DMS79 (cell line): Measurements from ENCODE around the gene TNFRSF14.
A peak's percentile ranks its signal among the peaks of the same experiment; 100 is the strongest.

ENCODE experiments used
- DNase-seq: peaks from one replicate; lab custom pipeline; 2025; lab: John Stamatoyannopoulos, UW

The TNFRSF14 gene

DNA sequence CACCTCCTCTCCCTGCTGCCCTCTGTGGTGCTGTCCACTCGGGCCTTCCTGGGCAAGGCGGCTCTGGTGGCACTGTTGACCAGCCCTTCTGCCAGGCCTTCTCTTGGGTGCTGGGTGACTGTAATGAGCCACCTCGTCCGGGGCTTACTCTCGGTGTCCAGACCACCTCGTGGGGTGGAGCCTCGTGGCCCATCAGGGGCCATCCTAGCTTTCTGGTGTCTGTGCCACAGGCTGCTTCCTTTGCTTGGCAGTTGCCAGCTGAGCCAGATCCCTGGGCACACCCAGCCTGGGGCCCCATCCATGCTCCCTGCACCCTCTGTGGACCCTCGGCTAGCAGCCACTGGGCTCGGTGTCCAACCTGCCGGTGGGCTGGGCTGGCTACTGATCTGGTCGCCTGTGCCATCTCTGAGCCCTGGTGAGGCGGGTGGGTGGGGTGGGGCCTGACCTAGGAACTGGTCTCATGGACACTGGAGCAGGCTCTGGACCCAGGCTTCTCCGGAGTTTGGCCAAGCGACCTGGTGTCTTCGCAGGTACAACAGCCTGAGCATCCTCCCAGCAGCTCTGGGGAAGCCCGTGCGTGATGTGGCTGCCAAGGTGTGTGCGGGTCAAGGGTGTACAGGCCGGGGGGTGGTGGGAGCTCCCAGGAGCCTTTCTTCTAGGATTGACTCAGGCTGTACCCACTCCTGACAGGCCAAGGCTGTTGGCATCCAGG, 31.8 kb downstream of the TNFRSF14 start:
- DNase-seq, result no peak

DNA sequence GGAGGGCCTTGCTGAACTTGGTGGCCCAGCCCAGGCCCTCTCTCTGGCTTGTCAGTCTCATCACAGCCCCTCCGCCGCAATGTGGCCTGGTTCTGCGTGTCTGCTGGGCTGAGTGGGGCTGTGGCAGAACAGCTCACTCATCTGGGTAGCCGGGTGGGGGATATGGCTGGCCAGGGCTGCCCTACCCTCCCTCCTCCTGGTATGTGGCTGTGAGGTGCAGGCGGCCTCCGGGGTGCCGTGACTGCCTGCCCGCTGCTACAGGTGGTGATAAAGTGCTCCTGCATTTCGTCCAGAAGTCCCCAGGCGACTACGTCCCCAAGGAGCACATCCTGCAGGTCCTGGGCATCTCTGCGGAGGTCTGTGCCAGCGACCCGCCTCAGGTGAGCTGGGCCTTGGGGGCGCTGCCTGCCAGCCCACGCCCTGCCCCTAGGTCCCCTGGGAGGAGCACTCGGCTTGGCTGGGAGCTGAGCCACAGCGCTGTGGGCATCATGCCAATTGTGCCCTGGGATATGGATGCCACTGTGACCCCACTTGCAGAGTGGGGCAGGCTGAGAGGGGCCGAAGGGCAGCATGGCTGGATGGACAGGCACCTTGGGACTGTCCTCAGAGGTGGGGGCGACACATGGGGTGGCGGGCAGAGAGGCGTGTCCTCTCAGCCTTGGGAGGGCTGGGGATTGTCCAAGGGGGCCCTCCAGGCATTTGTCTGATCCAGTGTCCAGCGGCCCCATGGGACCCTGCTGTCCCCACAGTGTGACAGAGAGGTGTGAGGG, 32.7 kb downstream of the TNFRSF14 start:
- DNase-seq, result no peak

DNA sequence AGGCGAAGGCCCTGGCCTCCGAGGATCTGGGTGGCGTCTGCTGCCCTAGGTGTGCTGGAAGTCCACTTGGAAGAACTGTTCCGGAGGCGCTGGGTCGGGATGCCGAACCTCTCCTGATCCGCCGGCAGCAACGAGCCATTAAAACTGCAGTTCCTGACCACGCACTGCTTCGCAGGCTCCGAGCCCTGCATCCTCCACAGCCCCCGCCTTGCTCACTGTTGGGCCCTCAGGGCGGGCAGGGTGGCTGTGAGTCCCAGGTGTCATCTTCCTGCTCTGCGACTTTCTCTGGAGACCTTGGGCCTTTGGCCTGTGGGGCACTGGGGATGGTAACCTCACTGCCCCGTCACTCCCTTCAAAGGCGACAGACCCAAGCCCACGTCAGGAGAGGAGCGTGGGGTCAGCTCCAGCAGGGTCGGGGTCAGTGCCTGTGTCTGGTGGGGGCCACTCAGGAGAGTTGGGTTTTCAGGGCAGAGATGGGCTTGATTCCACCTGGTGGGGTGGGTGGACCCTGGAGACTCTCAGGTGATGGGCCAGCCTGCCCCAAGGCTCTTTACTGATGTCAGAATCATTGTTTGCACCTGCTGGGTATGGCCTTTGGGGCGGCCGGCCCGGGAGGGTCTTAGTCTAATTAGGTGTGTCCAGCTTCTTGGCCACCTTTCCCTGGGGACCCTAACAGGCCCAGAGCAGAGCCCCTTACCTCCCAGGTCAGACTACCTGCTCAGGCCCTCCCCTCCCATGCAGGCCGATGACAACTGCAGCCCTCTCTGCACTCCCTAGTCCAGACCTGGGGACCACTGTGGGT, 33.5 kb downstream of the TNFRSF14 start:
- no peak for DNase-seq

DNA sequence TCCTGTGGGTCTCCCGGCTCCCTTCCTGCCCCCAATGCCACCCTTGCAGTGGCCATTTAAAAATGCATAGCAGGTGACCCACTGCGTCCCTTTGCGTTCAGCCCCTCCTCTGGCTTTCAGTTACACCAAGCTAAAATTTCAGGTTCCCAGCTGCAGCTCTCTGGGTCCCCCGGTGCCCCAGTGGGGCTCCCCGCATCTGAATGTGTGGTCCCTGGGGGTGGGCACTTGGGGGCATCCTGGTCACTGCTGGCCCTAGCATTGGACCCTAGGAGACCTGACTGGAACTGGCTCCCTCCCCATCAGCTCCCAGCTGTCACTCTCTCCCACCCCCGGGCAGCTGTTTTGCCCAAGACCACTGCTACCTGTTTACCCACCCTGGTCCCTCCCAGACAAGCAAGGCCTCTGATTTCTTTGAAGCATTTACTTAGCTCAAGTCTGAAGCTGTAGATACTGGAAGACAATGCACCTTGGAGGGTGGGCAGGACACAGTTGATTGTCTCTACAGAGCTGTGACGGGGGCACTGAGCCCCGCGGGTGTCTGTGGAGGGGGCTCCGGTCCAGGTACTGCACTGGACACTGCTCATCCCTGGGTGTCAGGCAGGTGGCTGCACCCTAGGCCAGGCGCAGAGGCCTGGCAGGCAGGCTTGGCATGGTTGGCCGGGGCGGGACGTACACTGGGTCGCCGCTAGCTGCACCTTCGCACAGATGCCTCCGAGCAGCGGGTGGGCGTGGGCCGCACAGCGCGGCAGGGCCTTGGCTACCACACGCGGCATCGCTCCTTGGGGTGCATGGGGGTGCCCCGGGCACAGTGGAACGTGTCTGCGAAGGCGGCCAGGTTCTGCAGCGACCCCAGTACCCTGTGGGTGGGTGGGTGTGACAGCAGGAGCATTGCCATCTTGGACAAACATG, 34.3 kb downstream of the TNFRSF14 start:
- DNase-seq, result no peak

DNA sequence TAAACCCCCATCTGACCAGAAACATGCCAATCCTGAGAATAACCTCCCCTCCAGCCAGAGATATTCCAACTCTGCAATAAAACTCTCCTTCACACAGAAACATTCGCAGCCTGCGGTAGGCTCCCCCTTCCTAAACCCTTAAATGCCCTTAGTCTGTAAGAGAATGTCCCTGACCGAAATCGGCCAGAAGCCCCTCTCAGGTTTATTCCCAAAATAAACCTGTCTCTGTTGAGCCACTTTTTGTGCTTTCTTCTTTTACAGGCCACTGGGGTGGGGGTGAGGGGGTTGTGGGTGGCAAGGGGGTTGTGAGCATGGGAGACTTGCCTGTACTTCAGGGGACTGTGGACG, 35.0 kb downstream of the TNFRSF14 start:
- no peak for DNase-seq

DNA sequence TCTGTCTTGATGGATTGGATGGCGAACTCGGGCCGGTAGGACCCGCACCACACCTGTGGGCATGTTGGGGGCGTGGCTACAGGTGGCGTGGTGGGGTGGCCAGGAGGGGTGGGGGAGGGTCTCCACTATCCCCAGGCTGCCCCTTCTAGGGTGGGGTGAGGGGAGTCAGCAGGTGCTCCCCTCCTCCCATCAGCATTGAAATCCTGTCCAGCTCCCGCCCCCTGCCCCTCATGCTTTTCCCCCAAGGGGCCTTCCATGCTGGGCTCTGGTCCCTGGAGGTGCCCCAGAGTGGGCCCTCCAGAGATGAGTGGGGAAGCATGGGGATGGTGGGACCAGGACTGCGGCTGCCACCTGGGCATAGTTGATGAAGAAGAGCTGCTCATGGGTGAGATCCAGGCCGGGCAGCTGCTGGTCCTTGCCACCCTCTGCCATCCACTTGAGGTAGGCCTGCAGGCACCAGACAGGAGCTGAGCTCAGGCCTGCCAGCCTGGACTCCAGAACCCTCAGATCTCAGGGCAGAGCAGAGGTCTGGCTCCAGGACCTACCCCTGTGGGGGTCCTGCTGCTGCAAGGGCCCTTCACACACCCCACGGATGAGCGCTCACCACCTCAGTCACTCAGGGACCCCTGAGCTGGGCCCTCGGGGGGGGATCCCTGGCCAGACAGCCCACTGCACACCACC, 35.5 kb downstream of the TNFRSF14 start:
- no peak for DNase-seq

DNA sequence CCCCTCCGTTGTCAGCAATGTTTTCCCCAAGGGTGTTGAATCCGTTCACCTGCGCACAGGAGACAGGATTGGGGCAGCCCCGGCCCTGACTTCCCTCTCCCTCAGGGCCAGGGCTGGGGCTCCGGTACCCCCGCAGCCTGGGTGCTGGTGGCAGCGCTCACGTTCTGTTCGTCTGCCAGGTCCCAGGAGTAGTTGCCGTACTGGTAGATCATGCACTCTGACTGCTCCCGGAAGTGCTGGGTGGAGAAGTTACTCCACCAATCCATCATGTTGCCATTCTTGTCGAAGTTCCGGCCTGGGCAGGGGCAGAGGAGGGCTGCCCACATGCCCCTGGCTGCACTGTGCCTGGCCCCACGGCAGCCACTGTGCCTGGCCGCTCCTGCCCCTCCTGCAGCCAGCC, 36.5 kb downstream of the TNFRSF14 start:
- no peak for DNase-seq

DNA sequence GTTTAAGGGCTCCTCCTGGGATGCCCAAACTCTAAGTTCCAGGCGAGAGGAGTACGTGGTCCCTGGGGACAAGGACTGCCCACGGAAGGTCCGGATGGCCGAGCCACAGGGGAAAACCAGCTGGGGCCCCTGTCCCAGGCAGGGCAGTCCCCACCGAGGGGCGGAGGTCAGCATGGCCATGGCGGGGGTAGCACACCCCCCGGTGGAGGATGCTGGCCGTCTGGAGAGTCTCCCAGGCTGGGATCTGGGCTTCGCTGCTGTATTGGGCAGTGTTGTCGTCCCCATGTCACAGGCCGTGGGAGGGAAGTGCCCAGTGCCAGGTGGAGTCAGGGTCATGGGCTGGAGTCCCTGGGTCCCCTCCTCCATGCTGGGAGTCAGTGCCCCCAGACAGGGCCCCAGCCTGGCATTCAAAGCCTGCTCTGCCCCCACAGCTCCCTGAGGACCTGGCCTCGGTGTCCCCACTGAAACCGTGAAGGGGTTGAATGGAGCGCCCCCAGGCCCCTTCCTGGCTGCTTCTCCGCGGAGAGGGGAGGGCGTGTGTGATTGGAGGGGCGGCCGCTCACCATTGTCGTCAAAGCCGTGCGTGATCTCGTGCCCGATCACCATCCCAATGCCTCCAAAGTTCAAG, 37.2 kb downstream of the TNFRSF14 start:
- no peak for DNase-seq

DNA sequence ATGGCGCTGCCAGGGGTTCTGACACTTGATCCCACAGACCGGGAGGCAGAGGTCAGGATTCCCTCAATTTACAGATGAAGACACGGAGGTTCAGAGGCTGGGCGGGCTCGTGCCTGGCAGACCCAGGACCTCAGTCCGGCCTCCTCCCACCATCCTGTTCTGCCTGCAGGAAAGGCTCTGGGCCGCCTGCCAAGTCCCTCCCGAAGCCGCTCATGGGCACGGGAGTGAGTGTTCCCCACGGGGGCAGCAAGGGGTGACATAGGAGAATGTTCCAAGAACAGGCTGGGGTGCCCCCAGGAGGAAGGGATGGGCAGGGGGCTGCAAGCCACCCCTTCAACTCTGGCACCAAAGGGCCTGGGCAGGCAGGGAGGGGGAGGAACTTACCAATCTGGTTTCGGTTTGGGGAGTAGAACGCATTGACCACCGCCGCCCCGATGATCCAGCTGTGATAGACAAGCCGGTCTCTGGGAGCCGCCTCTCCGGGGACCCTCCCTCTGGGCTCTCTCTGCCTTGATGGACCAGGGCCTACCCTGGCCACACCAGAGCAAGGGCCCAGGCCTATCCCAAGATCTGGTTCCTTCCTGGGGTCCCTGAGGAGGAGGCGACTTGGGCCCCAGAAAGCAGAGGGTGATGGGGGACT, 38.0 kb downstream of the TNFRSF14 start:
- peak; percentile 48 for DNase-seq

DNA sequence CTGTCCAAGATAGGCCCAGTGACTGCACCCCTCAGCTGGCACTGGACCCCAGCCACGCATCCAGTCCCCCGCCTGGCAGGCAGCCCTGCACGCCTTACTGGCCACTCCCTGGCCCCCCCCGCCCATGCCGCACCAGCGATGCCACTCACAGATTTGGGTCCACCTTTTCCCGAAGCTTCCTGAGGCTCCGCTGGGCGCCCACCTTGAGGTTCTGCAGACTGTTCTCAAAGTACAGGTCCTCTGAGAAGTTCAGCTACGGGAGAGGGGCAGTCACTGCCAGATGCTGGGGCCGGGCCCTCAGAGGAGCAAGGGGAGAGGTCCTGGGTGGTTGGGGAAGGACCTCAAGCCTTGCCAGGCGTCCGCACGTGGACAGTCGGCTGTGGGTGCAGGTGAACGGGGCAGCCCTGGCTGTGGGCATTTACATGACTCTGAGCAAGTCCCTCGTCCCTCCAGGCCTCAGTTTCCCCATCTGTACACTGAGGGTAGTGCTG, 38.5 kb downstream of the TNFRSF14 start:
- DNase-seq, result no peak

DNA sequence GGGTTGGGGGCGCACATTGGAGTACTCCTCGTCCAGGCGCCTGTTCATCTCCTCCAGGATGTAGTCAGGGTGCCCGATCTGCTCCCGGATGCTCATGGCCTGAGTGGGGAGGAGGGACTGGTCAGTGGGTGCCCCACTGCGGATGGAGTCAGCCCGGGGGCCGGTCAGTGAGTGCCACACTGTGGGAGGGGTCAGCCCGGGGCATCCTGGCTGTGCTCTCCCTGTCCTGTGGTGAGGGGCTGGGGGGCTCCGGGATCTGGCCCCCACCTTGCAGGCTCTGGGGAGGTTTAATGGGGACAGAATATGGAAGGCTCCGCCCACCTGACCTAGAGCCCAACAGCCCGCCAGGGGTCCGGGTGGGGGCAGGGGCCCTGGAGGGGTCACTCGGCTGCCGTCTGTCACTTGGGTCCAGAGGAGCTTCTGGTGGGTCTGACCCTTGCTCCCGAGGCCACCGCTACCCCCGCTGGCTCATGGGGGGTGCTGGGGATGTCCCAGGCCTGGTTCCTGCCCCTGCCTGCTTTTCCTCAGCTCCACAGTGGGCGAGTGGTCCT, 39.2 kb downstream of the TNFRSF14 start:
- no peak for DNase-seq

DNA sequence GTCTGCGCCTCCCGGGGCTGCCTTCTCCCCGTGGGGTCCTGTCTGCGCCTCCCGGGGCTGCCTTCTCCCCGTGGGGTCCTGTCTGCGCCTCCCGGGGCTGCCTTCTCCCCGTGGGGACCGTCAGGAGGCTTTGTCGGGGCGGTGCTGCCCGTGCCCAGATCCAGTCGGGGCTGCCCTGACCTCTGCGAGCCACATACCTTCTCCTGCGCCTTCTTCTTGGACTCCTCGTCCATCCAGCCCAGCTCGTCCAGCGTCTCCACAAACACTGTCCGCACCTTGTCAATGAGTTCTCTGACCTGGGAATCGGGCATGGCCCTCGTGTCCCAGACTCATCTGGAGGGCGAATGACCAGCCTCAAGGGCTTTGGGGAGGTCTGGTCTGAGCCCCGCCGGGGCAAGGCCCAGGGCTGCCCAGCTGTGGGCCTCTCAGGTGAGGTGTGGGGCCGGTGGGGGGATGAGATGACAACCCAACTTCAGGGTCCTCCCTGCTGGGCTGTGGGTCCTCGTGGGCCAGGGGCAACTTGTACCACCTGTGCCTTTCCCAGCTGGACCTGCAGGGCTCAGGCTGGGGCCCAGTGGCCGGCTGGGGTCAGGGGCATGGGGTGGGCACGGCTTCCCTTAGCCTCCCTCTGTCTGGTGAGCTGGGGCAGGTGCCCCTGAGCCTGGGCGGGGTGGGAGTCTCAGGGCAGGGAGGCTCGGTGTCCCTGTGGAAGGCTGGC, 39.8 kb downstream of the TNFRSF14 start:
- no peak for DNase-seq

DNA sequence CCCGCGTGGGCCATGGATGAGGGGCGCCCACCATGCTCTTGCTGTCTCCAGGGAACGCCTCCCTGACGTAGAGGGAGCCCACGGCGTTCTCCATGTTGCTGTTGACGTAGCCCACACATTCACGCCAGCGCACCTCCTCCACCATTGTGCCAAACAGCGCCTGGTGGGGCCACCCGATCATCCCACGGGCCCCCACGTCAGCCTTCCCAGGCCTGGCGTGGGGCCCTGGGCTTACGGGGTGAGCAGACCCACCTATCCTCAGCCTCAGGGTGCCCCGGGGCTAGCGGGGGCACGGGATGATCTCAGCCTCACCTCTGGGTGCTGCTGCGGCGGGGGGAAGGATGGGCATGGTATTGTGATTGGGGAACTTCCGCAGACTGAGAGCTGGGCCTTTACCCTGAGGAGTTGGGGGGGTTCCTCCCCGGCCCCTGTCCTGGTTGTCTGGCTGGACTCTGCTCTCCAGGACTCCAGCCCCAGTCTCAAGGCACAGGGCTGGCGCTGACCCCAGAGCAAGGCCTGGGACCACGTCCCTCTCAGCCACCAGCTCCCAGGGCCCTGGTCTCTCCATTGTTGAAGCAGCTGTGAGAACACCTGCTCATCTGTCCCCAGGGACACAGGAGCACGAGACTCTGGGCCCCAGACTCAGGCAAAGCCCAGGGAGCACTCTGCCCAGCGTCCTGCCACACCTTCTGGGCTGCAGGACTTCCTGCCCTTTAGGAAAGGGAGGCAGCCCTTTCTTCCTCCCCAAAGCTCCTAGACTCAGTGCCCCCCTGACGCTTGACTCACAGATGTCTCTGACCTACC, 40.6 kb downstream of the TNFRSF14 start:
- no peak for DNase-seq

DNA sequence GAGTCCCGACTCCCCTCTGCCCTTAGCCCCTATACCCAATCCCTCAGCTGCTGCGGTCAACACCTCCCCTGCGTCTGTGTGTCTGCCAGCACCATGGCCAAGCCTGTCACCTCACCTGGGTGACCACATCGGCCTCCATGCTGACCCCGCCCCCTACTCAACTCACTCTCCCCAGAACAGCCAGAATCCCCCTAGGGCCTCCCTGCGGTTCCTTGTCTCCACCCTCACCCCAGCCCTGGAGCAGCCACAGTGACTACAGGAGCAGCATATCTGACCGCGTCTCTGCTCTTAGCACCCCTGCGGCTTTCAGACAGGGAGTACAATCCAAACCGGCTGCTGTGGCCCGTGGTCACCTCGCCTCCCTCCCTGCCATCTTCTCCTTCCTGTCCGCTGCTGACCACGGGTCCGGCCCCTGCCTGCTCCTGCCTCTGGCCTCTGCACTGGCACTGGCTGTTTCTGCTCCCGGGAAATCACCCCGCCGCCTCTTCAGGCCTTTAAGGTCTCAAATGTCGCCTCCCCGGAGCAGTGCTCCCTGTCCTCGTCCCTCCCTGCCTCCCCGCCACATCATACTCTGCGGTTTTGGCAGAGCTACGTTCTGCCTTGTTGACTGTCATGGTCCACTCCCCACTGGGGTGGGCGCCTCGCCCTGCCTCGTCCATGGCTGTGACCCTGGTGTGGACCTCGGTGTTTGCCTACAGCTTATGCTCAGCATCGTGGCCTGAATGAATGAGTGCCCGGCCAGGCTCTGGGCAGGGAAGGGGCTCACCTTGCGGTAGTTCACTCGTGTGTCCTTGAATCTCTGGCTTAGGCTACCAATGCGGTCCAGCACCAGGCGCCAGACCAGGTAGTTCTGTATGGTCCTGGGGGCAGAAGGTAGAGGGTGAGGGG, 41.5 kb downstream of the TNFRSF14 start:
- DNase-seq, result no peak

DNA sequence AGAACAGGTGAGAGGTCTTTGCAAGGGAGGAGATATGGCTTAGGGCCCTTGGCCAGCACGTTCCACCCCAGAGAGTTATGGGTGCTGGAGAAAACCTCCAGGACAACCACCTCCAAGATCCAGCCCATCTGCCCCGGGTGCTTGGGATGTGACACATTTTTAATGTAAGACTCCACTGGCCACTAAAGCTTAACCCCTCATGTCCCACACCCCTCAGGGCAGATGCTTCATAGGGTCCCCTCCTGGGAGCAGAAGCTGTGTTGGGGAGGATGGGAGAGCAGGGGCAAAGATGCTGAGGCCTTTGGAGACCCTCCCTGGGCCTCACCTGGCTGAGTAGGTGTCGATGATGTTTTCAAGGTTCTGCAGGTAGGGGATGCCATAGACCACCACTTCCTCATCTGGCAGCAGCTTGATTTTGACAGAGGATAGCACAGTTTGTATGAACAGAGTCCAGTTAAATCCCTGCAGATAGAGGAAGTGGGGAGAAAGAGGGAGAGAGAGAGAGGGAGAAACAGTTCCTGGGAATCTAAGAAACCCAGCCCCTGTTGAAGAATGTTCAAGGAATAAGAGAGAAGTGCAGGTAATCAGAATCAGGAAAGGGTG, 42.3 kb downstream of the TNFRSF14 start:
- DNase-seq, result no peak

DNA sequence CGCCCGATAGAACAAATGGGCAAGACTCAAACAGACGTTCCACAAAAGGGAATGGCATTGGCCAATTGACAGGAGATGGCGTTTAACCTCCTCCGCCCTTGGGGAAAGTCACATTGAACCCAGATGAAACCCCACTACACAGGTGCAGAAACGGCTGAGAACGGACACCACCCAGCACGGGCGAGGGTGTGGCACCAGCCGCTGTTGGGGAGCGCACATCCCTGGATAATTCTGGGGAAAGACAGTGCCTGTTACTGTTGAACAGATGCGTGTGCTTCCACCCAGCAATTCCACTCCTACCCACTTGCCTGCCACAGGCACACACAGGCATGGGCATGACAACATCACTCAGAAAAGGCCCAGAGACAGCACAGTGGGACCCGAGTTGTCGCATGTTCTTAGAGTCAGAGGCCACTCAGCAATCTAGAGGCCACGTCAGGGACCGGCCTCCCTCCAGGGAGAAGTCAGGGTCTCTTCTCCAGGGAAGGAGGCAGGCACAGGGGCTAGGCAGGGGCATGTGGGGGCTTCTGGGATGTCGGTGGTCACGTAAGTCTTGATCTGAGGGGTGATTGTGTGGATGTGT, 45.6 kb downstream of the TNFRSF14 start:
- DNase-seq, result no peak
